ENCODE measurements around the gene DYRK1A.

Gene DYRK1A

GRCh38 chr21:37372127-37372731, 5.7 kb downstream of the DYRK1A start:
- peaks cover 73% of the 10 kb centered on the region for H3K4me1 ChIP-seq (ENCODE audit: insufficient read depth, low read length, poor library complexity, severe bottlenecking)
- H4K20me1 ChIP-seq (ENCODE audit: insufficient read depth, low read length, poor library complexity, severe bottlenecking): peaks cover 88% of the 10 kb centered on the region
- no peak overlapping the region for H3K9ac ChIP-seq (ENCODE audit: low read depth, low read length, poor library complexity, severe bottlenecking)
- H3K36me3 ChIP-seq (ENCODE audit: insufficient read depth, low read length): no peaks in the 10 kb centered on the region
- H3K79me2 ChIP-seq (ENCODE audit: insufficient read depth, low read length): peaks cover 99% of the 10 kb centered on the region
- H3F3A ChIP-seq (ENCODE audit: low read depth): peaks cover 9% of the 10 kb centered on the region; the same call in 1 of the 2 replicates
- H2AFZ ChIP-seq (ENCODE audit: low read length): no peak overlapping the region
- H3K9me2 ChIP-seq (replicated peaks; ENCODE audit: low read depth, low read length): no peaks in the 10 kb centered on the region
- H3K4me3 ChIP-seq (ENCODE audit: low read length, poor library complexity, severe bottlenecking): peak overlapping the region; percentile 98
- H3K4me2 ChIP-seq (ENCODE audit: low read depth, low read length, poor library complexity, severe bottlenecking): peak overlapping the region; percentile 88
- TF ChIP-seq EZH2phosphoT487 (IDR thresholded peaks at IDR 0.05; ENCODE audit: borderline replicate concordance): no peak
- TF ChIP-seq, protein P1, sequence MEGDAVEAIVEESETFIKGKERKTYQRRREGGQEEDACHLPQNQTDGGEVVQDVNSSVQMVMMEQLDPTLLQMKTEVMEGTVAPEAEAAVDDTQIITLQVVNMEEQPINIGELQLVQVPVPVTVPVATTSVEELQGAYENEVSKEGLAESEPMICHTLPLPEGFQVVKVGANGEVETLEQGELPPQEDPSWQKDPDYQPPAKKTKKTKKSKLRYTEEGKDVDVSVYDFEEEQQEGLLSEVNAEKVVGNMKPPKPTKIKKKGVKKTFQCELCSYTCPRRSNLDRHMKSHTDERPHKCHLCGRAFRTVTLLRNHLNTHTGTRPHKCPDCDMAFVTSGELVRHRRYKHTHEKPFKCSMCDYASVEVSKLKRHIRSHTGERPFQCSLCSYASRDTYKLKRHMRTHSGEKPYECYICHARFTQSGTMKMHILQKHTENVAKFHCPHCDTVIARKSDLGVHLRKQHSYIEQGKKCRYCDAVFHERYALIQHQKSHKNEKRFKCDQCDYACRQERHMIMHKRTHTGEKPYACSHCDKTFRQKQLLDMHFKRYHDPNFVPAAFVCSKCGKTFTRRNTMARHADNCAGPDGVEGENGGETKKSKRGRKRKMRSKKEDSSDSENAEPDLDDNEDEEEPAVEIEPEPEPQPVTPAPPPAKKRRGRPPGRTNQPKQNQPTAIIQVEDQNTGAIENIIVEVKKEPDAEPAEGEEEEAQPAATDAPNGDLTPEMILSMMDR (conservative IDR thresholded peaks at IDR 0.05; ENCODE audit: low read length): no peak
- peaks cover 9% of the 10 kb centered on the region for H3K27me3 ChIP-seq (ENCODE audit: insufficient read depth, low read length, poor library complexity, severe bottlenecking)
- no peaks in the 10 kb centered on the region for H3K9me3 ChIP-seq (ENCODE audit: insufficient read depth, low read depth, low read length)

GRCh38 chr21:37372951-37373350, 6.4 kb downstream of the DYRK1A start:
- Histone ChIP-seq H3K4me1 (ENCODE audit: insufficient read depth, low read length, poor library complexity, severe bottlenecking) (peaks cover 80% of the 10 kb centered on the region), H3K4me2 (ENCODE audit: low read depth, low read length, poor library complexity, severe bottlenecking) (peak overlapping the region; percentile 88), H3K79me2 (ENCODE audit: insufficient read depth, low read length) (peaks cover 100% of the 10 kb centered on the region), H3K9me2 (replicated peaks; ENCODE audit: low read depth, low read length) (no peaks in the 10 kb centered on the region), H3K36me3 (ENCODE audit: insufficient read depth, low read length) (no peaks in the 10 kb centered on the region), H3K9ac (ENCODE audit: low read depth, low read length, poor library complexity, severe bottlenecking) (peak overlapping the region; percentile 9), H2AFZ (ENCODE audit: low read length) (no peak overlapping the region), H3K4me3 (ENCODE audit: low read length, poor library complexity, severe bottlenecking) (peak overlapping the region; percentile 98), H3F3A (ENCODE audit: low read depth) (peaks cover 11% of the 10 kb centered on the region; the same call in 1 of the 2 replicates), H3K9me3 (ENCODE audit: insufficient read depth, low read depth, low read length) (no peaks in the 10 kb centered on the region), H4K20me1 (ENCODE audit: insufficient read depth, low read length, poor library complexity, severe bottlenecking) (peaks cover 95% of the 10 kb centered on the region), H3K27me3 (ENCODE audit: insufficient read depth, low read length, poor library complexity, severe bottlenecking) (peaks cover 6% of the 10 kb centered on the region)
- TF ChIP-seq, protein P1 (conservative IDR thresholded peaks at IDR 0.05; ENCODE audit: low read length): no peak

- peak overlapping the region; percentile 28 for H3K9ac ChIP-seq (ENCODE audit: low read depth, low read length, poor library complexity, severe bottlenecking)
- peak overlapping the region; percentile 98 for H3K4me3 ChIP-seq (ENCODE audit: low read length, poor library complexity, severe bottlenecking)
- H3K9me3 ChIP-seq (ENCODE audit: insufficient read depth, low read depth, low read length): no peaks in the 10 kb centered on the region
- peaks cover 100% of the 10 kb centered on the region for H3K79me2 ChIP-seq (ENCODE audit: insufficient read depth, low read length)
- peaks cover under 1% of the 10 kb centered on the region for H3K27me3 ChIP-seq (ENCODE audit: insufficient read depth, low read length, poor library complexity, severe bottlenecking)
- H3K4me1 ChIP-seq (ENCODE audit: insufficient read depth, low read length, poor library complexity, severe bottlenecking): peaks cover 84% of the 10 kb centered on the region
- H3K9me2 ChIP-seq (replicated peaks; ENCODE audit: low read depth, low read length): no peaks in the 10 kb centered on the region
- no peak for TF ChIP-seq EZH2phosphoT487 (IDR thresholded peaks at IDR 0.05; ENCODE audit: borderline replicate concordance)
- TF ChIP-seq, protein P1 (conservative IDR thresholded peaks at IDR 0.05; ENCODE audit: low read length): no peak
- H3F3A ChIP-seq (ENCODE audit: low read depth): peaks cover 16% of the 10 kb centered on the region
- H3K4me2 ChIP-seq (ENCODE audit: low read depth, low read length, poor library complexity, severe bottlenecking): peak overlapping the region; percentile 88
- no peak overlapping the region for H2AFZ ChIP-seq (ENCODE audit: low read length)
- peaks cover 96% of the 10 kb centered on the region for H4K20me1 ChIP-seq (ENCODE audit: insufficient read depth, low read length, poor library complexity, severe bottlenecking)
- H3K36me3 ChIP-seq (ENCODE audit: insufficient read depth, low read length): no peaks in the 10 kb centered on the region
These were observed 7.0 kb downstream of the DYRK1A start for GRCh38 chr21:37373539-37373938.
